SH-SY5Y (cell line): Measurements from ENCODE around the gene UBL4B.

ENCODE experiments used
- GATA2 ChIP-seq: IDR thresholded peaks from 2 replicates; pipeline ENCODE4 v1.6.1; 2011; ENCODE audit warnings: mild to moderate bottlenecking, low read depth, low read length
- GATA3 ChIP-seq: IDR thresholded peaks from 2 replicates; pipeline ENCODE4 v1.6.1; 2011; ENCODE audit warnings: low read depth, mild to moderate bottlenecking, low read length, moderate library complexity

The UBL4B gene, protein sequence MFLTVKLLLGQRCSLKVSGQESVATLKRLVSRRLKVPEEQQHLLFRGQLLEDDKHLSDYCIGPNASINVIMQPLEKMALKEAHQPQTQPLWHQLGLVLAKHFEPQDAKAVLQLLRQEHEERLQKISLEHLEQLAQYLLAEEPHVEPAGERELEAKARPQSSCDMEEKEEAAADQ

DNA sequence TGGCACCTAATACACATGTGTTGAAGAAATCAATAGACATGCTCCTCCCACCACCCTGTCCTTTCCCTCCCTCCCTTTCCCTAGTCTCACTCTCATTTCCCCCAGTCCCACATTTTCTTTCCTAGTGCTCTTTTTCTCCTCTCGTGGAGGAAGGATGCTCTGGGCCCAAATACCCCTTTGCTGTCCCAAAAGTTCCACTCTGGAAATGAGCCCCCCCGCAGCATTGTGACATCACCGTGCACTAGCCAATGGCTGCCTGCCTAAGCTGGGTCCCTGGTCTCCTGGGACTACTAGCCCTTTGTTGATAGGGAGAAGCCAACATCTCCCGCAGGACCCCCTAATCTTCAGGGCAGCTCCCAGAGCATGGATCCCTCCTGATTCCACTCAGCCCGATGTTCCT is at the start of gene UBL4B:
Gene UBL4B, plus strand, starts transcription at position 301 of the 400 bp plus-strand sequence. Its CDS starts 92 bp downstream, at position 393.
- TF ChIP-seq GATA2: no peak
- TF ChIP-seq GATA3: no peak

DNA sequence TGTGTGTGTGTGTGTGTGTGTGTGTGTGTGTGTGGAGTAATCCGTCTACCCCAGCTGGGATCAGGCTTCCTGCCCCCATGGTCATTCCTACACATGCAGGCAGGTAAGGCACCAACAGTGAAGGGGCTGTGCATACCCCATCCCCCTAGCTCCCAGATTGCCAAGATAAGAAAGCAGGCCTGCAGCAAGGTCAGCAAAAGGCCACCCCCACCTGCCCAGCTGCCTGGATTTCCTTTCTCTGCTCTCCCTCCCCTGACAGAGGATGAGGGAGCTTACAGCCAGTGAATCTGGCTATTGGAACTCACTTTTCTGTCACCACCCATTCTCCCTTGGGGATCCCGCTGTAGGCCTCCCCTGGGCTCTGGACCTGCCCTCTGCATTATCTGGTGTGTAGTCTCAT is 49.6 kb upstream of the UBL4B start:
- TF ChIP-seq GATA3: no peak
- TF ChIP-seq GATA2: peak; percentile 95

DNA sequence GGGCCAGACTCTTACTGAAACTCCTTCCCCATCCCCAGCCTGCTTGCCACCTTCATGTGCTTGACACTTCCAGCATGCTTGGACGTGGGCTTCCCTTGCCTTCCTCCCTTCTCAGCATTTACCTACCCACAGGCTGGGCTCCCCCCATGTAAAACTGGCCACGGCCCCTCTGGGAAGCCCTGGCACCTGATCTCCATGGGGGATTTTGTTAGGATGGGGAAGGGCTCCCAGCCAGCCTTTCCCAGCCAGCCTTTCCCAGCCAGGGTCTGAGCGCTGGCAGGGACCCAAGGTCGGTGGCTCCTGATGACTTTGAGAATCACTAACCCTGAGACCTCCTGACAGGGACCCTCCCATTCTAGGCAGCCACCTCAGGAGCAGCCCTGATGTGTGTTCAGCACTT is 48.5 kb upstream of the UBL4B start:
- TF ChIP-seq GATA2 (no peak), GATA3 (no peak)

GRCh38 chr1:110064576-110065337 is 47.5 kb upstream of the UBL4B start:
- TF ChIP-seq GATA2 (no peak), GATA3 (no peak)

DNA sequence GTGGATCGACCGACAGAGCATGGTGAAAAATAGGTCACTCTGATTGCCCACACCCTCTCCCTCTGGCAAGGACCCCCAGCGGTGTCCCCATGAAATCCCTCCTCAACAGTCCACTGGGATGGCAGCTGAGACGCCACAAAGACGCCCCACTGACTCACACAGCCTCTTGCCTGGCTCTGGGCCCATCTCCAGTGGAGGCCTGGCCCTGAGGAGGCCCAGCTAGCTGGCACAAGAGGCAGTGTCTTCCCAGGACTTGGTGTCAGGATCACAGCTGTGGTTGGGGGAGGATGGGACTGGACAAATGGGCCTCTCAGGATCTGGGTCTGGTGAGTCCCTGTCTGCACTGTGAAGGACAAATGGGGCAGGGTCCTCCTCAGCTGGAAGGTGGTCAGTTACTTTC is 46.4 kb upstream of the UBL4B start:
- TF ChIP-seq GATA2 (no peak), GATA3 (no peak)

GRCh38 chr1:110067479-110067892 is 44.8 kb upstream of the UBL4B start:
- no peak for TF ChIP-seq GATA3
- TF ChIP-seq GATA2: no peak

DNA sequence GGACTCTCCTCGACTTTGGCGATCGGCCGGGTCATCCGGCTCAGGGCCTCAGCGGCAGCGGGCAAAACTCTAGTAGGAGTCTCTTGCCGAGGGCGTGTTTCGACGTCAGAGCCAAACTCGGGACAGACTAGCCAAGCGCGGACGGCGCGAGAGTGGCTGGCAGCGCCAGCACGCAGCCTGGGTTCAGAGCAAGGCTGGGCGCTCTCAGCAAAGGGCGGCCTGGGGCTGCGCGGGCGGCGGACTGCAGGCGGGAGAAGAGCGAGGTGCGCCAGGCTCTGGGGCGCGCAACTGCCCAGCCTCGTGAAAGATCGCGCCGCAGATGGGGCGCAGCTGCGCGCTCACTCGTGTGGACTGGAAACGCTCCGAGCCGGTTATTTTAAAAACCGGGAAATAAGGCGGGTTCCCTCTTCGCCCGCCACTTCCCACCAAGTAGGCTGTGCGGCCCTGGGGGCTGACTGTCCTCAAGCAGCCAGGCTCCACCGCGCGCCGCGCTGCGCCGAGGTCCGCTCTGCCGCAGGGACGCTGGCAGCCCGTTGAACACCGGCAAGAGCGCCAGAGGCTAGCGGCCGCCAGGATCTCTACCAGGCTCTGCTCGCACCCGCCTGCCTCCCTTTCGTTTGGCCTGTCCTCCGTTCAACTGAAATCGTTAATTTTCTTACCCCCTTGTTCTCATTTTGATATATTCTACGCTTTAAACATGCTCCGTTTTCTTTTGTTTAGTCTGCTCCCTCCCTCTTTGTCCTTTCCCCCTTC is 44.2 kb upstream of the UBL4B start:
- TF ChIP-seq GATA2: no peak
- TF ChIP-seq GATA3: no peak

DNA sequence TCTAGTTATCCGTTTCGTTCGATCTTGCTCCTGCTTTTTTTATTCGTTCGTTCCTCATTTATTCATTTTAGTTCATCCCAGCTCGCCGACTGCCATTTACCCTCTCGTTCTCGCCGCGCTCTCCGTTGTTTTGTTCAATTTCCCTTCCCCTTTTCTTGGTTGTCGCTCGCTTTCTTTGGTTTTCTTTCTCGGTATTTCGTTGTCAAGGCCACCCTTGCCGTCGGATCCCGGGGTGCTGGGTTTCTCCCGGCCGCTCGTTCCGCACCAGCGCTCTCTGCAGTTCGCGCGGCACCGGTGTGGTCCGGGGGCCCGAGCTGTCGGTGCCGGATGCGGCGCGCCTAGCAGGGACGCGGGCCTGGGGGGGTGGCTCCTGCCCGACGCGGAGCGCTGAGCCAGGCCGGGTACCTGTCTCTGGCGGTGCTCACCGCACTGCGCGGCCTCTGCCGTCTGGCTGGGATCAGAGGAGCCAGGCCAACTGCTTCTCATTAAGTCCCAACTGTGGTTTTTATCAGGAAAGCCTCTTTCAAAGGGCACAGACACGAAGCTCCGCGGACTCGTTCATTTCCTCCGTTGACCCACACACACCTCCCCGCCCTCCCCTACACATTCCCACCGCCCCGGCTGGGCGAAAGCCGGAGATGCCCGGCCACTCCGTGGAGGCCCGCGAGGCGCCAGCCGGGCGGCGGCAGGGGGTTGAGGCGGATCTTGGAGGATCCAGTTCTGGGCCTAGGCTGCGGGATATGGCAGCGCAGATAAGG is 43.4 kb upstream of the UBL4B start:
- TF ChIP-seq GATA2 (no peak), GATA3 (no peak)

DNA sequence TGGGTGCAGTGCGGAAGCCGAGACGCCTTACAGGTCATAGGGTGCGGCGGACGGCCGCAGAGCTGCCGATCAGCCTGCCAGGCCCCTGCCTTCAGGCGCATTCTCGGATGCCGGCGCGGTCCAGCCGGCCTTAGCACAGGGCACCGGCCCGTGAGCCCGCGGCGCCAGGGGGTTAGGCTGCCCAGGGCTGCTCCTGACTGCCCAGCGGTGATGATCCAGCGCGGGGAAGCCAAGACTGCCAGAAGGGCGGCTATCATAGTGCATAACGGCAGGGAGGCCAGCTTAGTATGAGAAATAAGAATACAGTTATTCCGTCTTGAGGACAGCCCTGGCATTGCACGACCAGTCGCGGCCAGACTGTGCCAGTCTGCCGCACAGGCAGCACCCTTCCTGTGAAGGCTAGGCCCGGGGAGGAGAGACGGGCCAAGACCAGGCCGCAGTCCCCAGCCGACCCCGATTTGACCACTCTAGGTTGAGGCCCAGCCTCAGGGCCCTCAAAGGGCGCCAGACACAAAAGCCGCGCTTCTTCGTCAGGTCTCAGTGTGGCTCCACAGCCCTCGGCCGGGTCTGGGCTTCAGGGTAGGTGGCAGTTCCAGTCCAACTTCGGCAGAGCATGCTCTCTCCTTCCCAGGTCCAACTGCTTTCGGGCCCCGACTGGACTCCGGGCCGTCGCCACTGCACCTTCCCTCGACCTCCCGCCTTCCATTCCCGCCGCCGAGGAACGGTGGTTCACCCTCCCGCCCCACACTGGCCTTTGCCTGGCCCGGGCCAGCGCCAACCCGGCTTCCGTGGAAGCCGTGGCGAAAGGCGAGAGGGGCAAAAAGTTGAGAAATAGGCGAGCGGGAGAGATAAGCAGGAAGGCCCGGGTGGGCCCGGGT is 42.6 kb upstream of the UBL4B start:
- TF ChIP-seq GATA3 (no peak), GATA2 (no peak)

GRCh38 chr1:110070282-110070669 is 42.0 kb upstream of the UBL4B start:
- TF ChIP-seq GATA2 (no peak), GATA3 (no peak)

- TF ChIP-seq GATA2: no peak
Measured at GRCh38 chr1:110070671-110071242, 41.5 kb upstream of the UBL4B start, which contains the start of gene ALX3. Gene ALX3, minus strand, starts transcription at chr1:110070672. Its CDS starts 60 bp downstream, at chr1:110070612.

- TF ChIP-seq GATA3 (no peak), GATA2 (no peak)
Measured at GRCh38 chr1:110074166-110074565, 38.1 kb upstream of the UBL4B start.

- TF ChIP-seq GATA2 (no peak), GATA3 (no peak)
Measured at GRCh38 chr1:110076789-110077500, 35.3 kb upstream of the UBL4B start.

- TF ChIP-seq GATA2 (no peak), GATA3 (no peak)
Measured at GRCh38 chr1:110081061-110081460, 31.2 kb upstream of the UBL4B start.
